ENCODE data around the gene PRDM1. TPM values are rescaled to one million over a fixed set of nuclear protein-coding genes. Genes with fewer than 3 reads are reported as not detected.

The PRDM1 gene
- total RNA-seq, 1 donor from 2014 or later = 1.6 TPM

- Histone ChIP-seq H3K36me3 (ENCODE audit: control insufficient read depth in 3 of 3, insufficient read depth in 3 of 3, low read length in 3 of 3) (no peaks in the 10 kb centered on the region), H3K27ac (ENCODE audit: low read depth, low read length) (no peak overlapping the region), H3K4me1 (ENCODE audit: control insufficient read depth in 3 of 3, insufficient read depth in 3 of 3, low read length in 3 of 3) (peaks cover 0 to 14% (median 5%) of the 10 kb centered on the region in 3 donors), H3K9me3 (ENCODE audit: control insufficient read depth in 3 of 3, low read length in 3 of 3) (no peaks in the 10 kb centered on the region), H3K27me3 (ENCODE audit: control insufficient read depth in 3 of 3, insufficient read depth in 3 of 3, low read length in 3 of 3) (no peaks in the 10 kb centered on the region), H3K4me3 (ENCODE audit: low read length in 3 of 3) (no peak overlapping the region), H3K9ac (ENCODE audit: low read depth in 1 of 3, low read length in 3 of 3) (no peak overlapping the region)
Measured at GRCh38 chr6:106134087-106134770, 48.1 kb downstream of the PRDM1 start.

DNA sequence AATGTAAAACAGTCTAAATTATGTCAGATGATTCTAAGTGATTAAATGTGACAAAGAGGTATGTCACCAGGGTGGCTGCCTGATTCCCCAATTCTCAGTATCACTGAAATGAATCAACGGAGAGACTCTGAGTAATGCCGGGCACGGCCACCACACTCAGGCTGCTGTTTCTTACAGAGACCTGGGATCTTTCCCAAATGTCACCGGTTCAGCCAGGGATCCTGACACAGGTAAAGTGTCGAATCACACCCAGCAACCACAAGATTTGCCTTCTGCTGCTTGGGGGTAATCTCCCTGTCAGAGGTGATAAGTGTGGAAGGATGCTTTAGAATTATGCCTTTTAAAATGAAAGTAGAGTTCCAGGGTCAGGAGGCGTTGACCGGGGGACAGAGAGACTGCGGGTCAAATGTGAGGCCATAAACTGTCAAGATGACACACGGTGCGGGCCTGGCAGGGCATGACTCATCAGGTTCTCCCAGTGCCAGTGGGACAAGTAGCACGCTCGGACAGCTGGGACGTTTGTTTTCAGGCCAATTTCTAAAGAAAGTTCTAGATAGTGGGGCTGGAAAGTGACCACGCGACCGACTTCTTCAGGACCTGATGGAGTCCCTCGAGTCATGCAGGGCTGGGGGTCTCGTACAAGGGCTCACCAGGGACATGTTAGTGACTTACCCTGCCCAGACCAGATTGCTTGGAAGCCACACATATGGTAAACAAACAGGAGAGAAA lies 48.9 kb downstream of the PRDM1 start:
- Histone ChIP-seq H3K27ac (ENCODE audit: low read depth, low read length) (no peak overlapping the region), H3K27me3 (ENCODE audit: control insufficient read depth in 3 of 3, insufficient read depth in 3 of 3, low read length in 3 of 3) (no peaks in the 10 kb centered on the region), H3K9ac (ENCODE audit: low read depth in 1 of 3, low read length in 3 of 3) (no peak overlapping the region), H3K36me3 (ENCODE audit: control insufficient read depth in 3 of 3, insufficient read depth in 3 of 3, low read length in 3 of 3) (no peaks in the 10 kb centered on the region), H3K4me1 (ENCODE audit: control insufficient read depth in 3 of 3, insufficient read depth in 3 of 3, low read length in 3 of 3) (peaks cover 0 to 14% (median 5%) of the 10 kb centered on the region in 3 donors), H3K4me3 (ENCODE audit: low read length in 3 of 3) (peak overlapping the region in 2 of 3 donors; percentile 13 to 51), H3K9me3 (ENCODE audit: control insufficient read depth in 3 of 3, low read length in 3 of 3) (no peaks in the 10 kb centered on the region)

- no peaks in the 10 kb centered on the region for H3K27me3 ChIP-seq (ENCODE audit: control insufficient read depth in 3 of 3, insufficient read depth in 3 of 3, low read length in 3 of 3)
- no peak overlapping the region for H3K9ac ChIP-seq (ENCODE audit: low read depth in 1 of 3, low read length in 3 of 3)
- H3K4me3 ChIP-seq (ENCODE audit: low read length in 3 of 3) = no peak overlapping the region
- H3K4me1 ChIP-seq (ENCODE audit: control insufficient read depth in 3 of 3, insufficient read depth in 3 of 3, low read length in 3 of 3) = peaks cover 0 to 14% (median 5%) of the 10 kb centered on the region in 3 donors
- H3K9me3 ChIP-seq (ENCODE audit: control insufficient read depth in 3 of 3, low read length in 3 of 3) = no peaks in the 10 kb centered on the region
- no peak overlapping the region for H3K27ac ChIP-seq (ENCODE audit: low read depth, low read length)
- H3K36me3 ChIP-seq (ENCODE audit: control insufficient read depth in 3 of 3, insufficient read depth in 3 of 3, low read length in 3 of 3) = no peaks in the 10 kb centered on the region
Measured at GRCh38 chr6:106135911-106136571, 49.9 kb downstream of the PRDM1 start.

- no peak overlapping the region for H3K4me3 ChIP-seq (ENCODE audit: low read length in 3 of 3)
- no peaks in the 10 kb centered on the region for H3K36me3 ChIP-seq (ENCODE audit: control insufficient read depth in 3 of 3, insufficient read depth in 3 of 3, low read length in 3 of 3)
- H3K9me3 ChIP-seq (ENCODE audit: control insufficient read depth in 3 of 3, low read length in 3 of 3) = no peaks in the 10 kb centered on the region
- no peaks in the 10 kb centered on the region for H3K27me3 ChIP-seq (ENCODE audit: control insufficient read depth in 3 of 3, insufficient read depth in 3 of 3, low read length in 3 of 3)
- no peak overlapping the region for H3K27ac ChIP-seq (ENCODE audit: low read depth, low read length)
- no peak overlapping the region for H3K9ac ChIP-seq (ENCODE audit: low read depth in 1 of 3, low read length in 3 of 3)
- H3K4me1 ChIP-seq (ENCODE audit: control insufficient read depth in 3 of 3, insufficient read depth in 3 of 3, low read length in 3 of 3) = peaks cover 6 to 21% (median 10%) of the 10 kb centered on the region in 3 donors
Measured at GRCh38 chr6:106136845-106137244, 50.7 kb downstream of the PRDM1 start.

DNA sequence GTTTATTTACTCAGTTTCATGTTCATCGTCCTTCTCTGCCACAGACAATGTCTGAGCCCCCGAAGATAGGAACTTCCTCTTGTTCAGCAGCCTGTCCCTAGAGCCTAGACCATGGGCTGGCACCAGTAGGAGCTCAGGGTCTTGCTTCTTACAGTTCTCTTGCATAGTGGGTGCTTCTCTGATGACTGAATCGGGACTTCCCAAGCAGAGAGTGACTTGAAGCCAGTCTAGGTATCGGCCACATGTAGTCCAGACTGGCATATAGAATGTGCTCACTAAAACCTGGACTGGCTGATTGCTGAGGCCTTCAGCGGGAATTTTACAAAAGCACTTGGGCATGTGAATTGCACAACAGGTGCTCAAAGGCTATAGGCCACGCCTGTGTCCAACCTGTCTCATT lies 52.0 kb downstream of the PRDM1 start:
- Histone ChIP-seq H3K27ac (ENCODE audit: low read depth, low read length) (no peak overlapping the region), H3K4me1 (ENCODE audit: control insufficient read depth in 3 of 3, insufficient read depth in 3 of 3, low read length in 3 of 3) (peaks cover 13 to 32% (median 17%) of the 10 kb centered on the region in 3 donors), H3K9ac (ENCODE audit: low read depth in 1 of 3, low read length in 3 of 3) (no peak overlapping the region), H3K27me3 (ENCODE audit: control insufficient read depth in 3 of 3, insufficient read depth in 3 of 3, low read length in 3 of 3) (no peaks in the 10 kb centered on the region), H3K4me3 (ENCODE audit: low read length in 3 of 3) (no peak overlapping the region), H3K9me3 (ENCODE audit: control insufficient read depth in 3 of 3, low read length in 3 of 3) (no peaks in the 10 kb centered on the region), H3K36me3 (ENCODE audit: control insufficient read depth in 3 of 3, insufficient read depth in 3 of 3, low read length in 3 of 3) (no peaks in the 10 kb centered on the region)

- H3K4me1 ChIP-seq (ENCODE audit: control insufficient read depth in 3 of 3, insufficient read depth in 3 of 3, low read length in 3 of 3) = peaks cover 12 to 18% (median 13%) of the 10 kb centered on the region in 3 donors
- peak overlapping the region; percentile 53 for H3K27ac ChIP-seq (ENCODE audit: low read depth, low read length)
Measured at GRCh38 chr6:106141441-106142237, 55.5 kb downstream of the PRDM1 start.

GRCh38 chr6:106142876-106143431 lies 56.8 kb downstream of the PRDM1 start:
- no peak overlapping the region for H3K4me3 ChIP-seq (ENCODE audit: low read length in 3 of 3)
- no peaks in the 10 kb centered on the region for H3K9me3 ChIP-seq (ENCODE audit: control insufficient read depth in 3 of 3, low read length in 3 of 3)
- H3K27ac ChIP-seq (ENCODE audit: low read depth, low read length) = no peak overlapping the region
- peaks cover 12 to 18% (median 13%) of the 10 kb centered on the region in 3 donors for H3K4me1 ChIP-seq (ENCODE audit: control insufficient read depth in 3 of 3, insufficient read depth in 3 of 3, low read length in 3 of 3)
- H3K27me3 ChIP-seq (ENCODE audit: control insufficient read depth in 3 of 3, insufficient read depth in 3 of 3, low read length in 3 of 3) = no peaks in the 10 kb centered on the region
- H3K9ac ChIP-seq (ENCODE audit: low read depth in 1 of 3, low read length in 3 of 3) = no peak overlapping the region
- no peaks in the 10 kb centered on the region for H3K36me3 ChIP-seq (ENCODE audit: control insufficient read depth in 3 of 3, insufficient read depth in 3 of 3, low read length in 3 of 3)

More at GRCh38 chr6:106141441-106142237, 55.5 kb downstream of the PRDM1 start:
- Histone ChIP-seq H3K4me3 (ENCODE audit: low read length in 3 of 3) (peak overlapping the region in 2 of 3 donors; percentile 29 to 43), H3K36me3 (ENCODE audit: control insufficient read depth in 3 of 3, insufficient read depth in 3 of 3, low read length in 3 of 3) (no peaks in the 10 kb centered on the region), H3K9ac (ENCODE audit: low read depth in 1 of 3, low read length in 3 of 3) (no peak overlapping the region), H3K9me3 (ENCODE audit: control insufficient read depth in 3 of 3, low read length in 3 of 3) (no peaks in the 10 kb centered on the region), H3K27me3 (ENCODE audit: control insufficient read depth in 3 of 3, insufficient read depth in 3 of 3, low read length in 3 of 3) (no peaks in the 10 kb centered on the region)

DNA sequence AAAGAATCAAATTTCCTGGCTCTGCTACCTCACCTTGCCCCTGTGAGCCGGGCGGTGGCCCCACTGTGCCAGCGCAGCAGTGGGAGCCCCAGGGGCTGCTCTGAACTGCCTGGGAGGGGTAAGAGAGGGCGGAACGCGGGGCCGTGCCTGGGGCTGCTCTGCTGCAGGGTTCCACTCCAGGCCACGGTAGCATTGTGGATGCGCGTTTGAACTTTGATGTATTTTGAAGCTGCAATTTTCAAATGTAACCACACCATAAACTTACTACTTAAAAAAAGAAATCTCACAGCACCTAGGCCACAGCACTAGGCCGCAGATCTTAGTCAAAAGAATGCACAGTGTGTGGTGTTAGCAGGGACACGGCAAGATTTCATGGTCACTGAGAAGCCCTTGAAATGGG lies 57.5 kb downstream of the PRDM1 start:
- H3K4me1 ChIP-seq (ENCODE audit: control insufficient read depth in 3 of 3, insufficient read depth in 3 of 3, low read length in 3 of 3) = peaks cover 12 to 18% (median 13%) of the 10 kb centered on the region in 3 donors
- H3K9ac ChIP-seq (ENCODE audit: low read depth in 1 of 3, low read length in 3 of 3) = no peak overlapping the region
- no peak overlapping the region for H3K4me3 ChIP-seq (ENCODE audit: low read length in 3 of 3)
- H3K9me3 ChIP-seq (ENCODE audit: control insufficient read depth in 3 of 3, low read length in 3 of 3) = no peaks in the 10 kb centered on the region
- no peak overlapping the region for H3K27ac ChIP-seq (ENCODE audit: low read depth, low read length)
- no peaks in the 10 kb centered on the region for H3K27me3 ChIP-seq (ENCODE audit: control insufficient read depth in 3 of 3, insufficient read depth in 3 of 3, low read length in 3 of 3)
- H3K36me3 ChIP-seq (ENCODE audit: control insufficient read depth in 3 of 3, insufficient read depth in 3 of 3, low read length in 3 of 3) = no peaks in the 10 kb centered on the region

DNA sequence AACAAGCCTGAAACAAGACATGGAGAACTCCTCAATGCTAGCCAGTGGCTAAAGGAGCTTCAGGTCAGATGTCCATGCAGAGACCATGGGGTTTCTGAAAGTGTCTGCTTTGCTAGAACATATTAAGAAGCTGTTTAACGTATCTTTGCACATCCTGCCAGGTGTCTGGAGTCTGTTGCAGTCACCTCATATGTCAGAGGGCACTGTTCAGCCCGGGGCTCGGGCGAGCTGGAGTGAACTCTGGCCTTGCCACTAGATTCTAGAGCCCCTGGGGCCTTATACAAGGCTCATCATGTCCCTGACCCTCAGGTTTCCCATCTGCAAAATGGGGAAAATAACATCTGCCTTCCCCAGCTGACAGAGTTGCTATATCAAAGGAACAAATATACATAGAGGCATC lies 59.0 kb downstream of the PRDM1 start:
- Histone ChIP-seq H3K9me3 (ENCODE audit: control insufficient read depth in 3 of 3, low read length in 3 of 3) (no peaks in the 10 kb centered on the region), H3K36me3 (ENCODE audit: control insufficient read depth in 3 of 3, insufficient read depth in 3 of 3, low read length in 3 of 3) (no peaks in the 10 kb centered on the region), H3K27me3 (ENCODE audit: control insufficient read depth in 3 of 3, insufficient read depth in 3 of 3, low read length in 3 of 3) (no peaks in the 10 kb centered on the region), H3K9ac (ENCODE audit: low read depth in 1 of 3, low read length in 3 of 3) (no peak overlapping the region), H3K27ac (ENCODE audit: low read depth, low read length) (no peak overlapping the region), H3K4me1 (ENCODE audit: control insufficient read depth in 3 of 3, insufficient read depth in 3 of 3, low read length in 3 of 3) (peaks cover 12 to 18% (median 13%) of the 10 kb centered on the region in 3 donors), H3K4me3 (ENCODE audit: low read length in 3 of 3) (no peak overlapping the region)
